Endothelial cell (in vitro differentiated cells): ENCODE measurements around the gene CDH8. TPM values are rescaled to one million over a fixed set of nuclear protein-coding genes. Genes with fewer than 3 reads are reported as not detected.

ENCODE experiments used
- DNase-seq: peaks from one replicate; pipeline ENCODE4 v3.0.0; 2021; ENCODE audit warnings: low spot score
- H3K27ac Mint-ChIP-seq: one replicate; pipeline ENCODE4 v1.8.0; 2021; ENCODE audit warnings: mixed read lengths, inconsistent platforms; ENCODE audit not compliant: unreplicated experiment
- H3K27me3 Mint-ChIP-seq: one replicate; pipeline ENCODE4 v1.8.0; 2021; ENCODE audit warnings: mild to moderate bottlenecking, moderate library complexity, mixed read lengths, inconsistent platforms; ENCODE audit not compliant: unreplicated experiment
- H3K36me3 Mint-ChIP-seq: one replicate; pipeline ENCODE4 v1.8.0; 2021; ENCODE audit warnings: mild to moderate bottlenecking, low read depth, mixed read lengths, inconsistent platforms; ENCODE audit not compliant: unreplicated experiment
- H3K4me1 Mint-ChIP-seq: one replicate; pipeline ENCODE4 v1.8.0; 2021; ENCODE audit warnings: mild to moderate bottlenecking, mixed read lengths, inconsistent platforms; ENCODE audit not compliant: unreplicated experiment
- H3K4me3 Mint-ChIP-seq: one replicate; pipeline ENCODE4 v1.8.0; 2021; ENCODE audit warnings: mild to moderate bottlenecking, mixed read lengths, inconsistent platforms; ENCODE audit not compliant: unreplicated experiment
- H3K9me3 Mint-ChIP-seq: one replicate; pipeline ENCODE4 v1.8.0; 2021; ENCODE audit warnings: mixed read lengths, inconsistent platforms; ENCODE audit not compliant: unreplicated experiment
- CTCF ChIP-seq: fragments of 200-600 bp; sonication (generic); IDR thresholded peaks from one replicate; pipeline ENCODE4 v1.5.0; 2021; ENCODE audit warnings: antibody characterized with exemption; ENCODE audit not compliant: unreplicated experiment
- total RNA-seq: library from RNA; stranded (reverse); fragmentation: NEBNext Ultra II Directional; extraction: Animal tissue kit (Norgen Biotek cat#: 25700); gene quantifications from one replicate; pipeline ENCODE4 v1.2.1, GENCODE V29; 2021; ENCODE audit not compliant: unreplicated experiment

The CDH8 gene
- total RNA-seq, 1 donor from 2014 or later: 6.4 TPM

GRCh38 chr16:61676740-61677139, 359.5 kb downstream of the CDH8 start:
- Mint-ChIP-seq H3K27me3 (no peaks in the 10 kb centered on the region), H3K4me1 (no peaks in the 10 kb centered on the region), H3K4me3 (no peak overlapping the region), H3K36me3 (no peaks in the 10 kb centered on the region), H3K27ac (no peak overlapping the region), H3K9me3 (no peaks in the 10 kb centered on the region)
- TF ChIP-seq CTCF: no peak
- no peak for DNase-seq

GRCh38 chr16:61671161-61671560, 365.1 kb downstream of the CDH8 start:
- Mint-ChIP-seq H3K27me3 (no peaks in the 10 kb centered on the region), H3K4me3 (no peak overlapping the region), H3K9me3 (no peaks in the 10 kb centered on the region), H3K27ac (no peak overlapping the region), H3K4me1 (no peaks in the 10 kb centered on the region), H3K36me3 (no peaks in the 10 kb centered on the region)
- TF ChIP-seq CTCF: no peak
- DNase-seq: no peak

- Mint-ChIP-seq H3K27me3 (no peaks in the 10 kb centered on the region), H3K4me3 (no peak overlapping the region), H3K36me3 (no peaks in the 10 kb centered on the region), H3K27ac (no peak overlapping the region), H3K9me3 (no peaks in the 10 kb centered on the region), H3K4me1 (no peaks in the 10 kb centered on the region)
- no peak for TF ChIP-seq CTCF
- no peak for DNase-seq
Observed at GRCh38 chr16:61665512-61665911, 370.7 kb downstream of the CDH8 start.

- H3K27me3 Mint-ChIP-seq: no peaks in the 10 kb centered on the region
- H3K27ac Mint-ChIP-seq: no peak overlapping the region
- no peak for DNase-seq
- no peaks in the 10 kb centered on the region for H3K36me3 Mint-ChIP-seq
- H3K9me3 Mint-ChIP-seq: no peaks in the 10 kb centered on the region
- H3K4me3 Mint-ChIP-seq: no peak overlapping the region
- TF ChIP-seq CTCF: no peak
- H3K4me1 Mint-ChIP-seq: no peaks in the 10 kb centered on the region
Observed at GRCh38 chr16:61659936-61660335, 376.3 kb downstream of the CDH8 start.

GRCh38 chr16:61654962-61655361, 381.3 kb downstream of the CDH8 start:
- no peak overlapping the region for H3K4me3 Mint-ChIP-seq
- DNase-seq: no peak
- no peaks in the 10 kb centered on the region for H3K36me3 Mint-ChIP-seq
- no peak overlapping the region for H3K27ac Mint-ChIP-seq
- H3K27me3 Mint-ChIP-seq: no peaks in the 10 kb centered on the region
- TF ChIP-seq CTCF: no peak
- no peaks in the 10 kb centered on the region for H3K9me3 Mint-ChIP-seq
- H3K4me1 Mint-ChIP-seq: no peaks in the 10 kb centered on the region
